ENCODE data around the gene ARSJ. TPM values are rescaled to one million over a fixed set of nuclear protein-coding genes. Genes with fewer than 3 reads are reported as not detected.
A peak's percentile ranks its signal among the peaks of the same experiment; 100 is the strongest.

ARSJ gene
- polyA plus RNA-seq, 1 donor from 2014 or later, result not detected

GRCh38 chr4:113919611-113920010, 59.8 kb downstream of the ARSJ start:
- H3K36me3 Mint-ChIP-seq, result no peaks in the 10 kb centered on the region
- no peaks in the 10 kb centered on the region for H3K4me1 Mint-ChIP-seq
- peaks cover 0 to 2% (median 0%) of the 10 kb centered on the region in 3 donors for H3K9me3 Mint-ChIP-seq
- H3K27me3 Mint-ChIP-seq, result no peaks in the 10 kb centered on the region
- H3K27ac Mint-ChIP-seq, result no peak overlapping the region
- no peak overlapping the region for H3K4me3 Mint-ChIP-seq

GRCh38 chr4:113919145-113919544, 60.3 kb downstream of the ARSJ start:
- no peaks in the 10 kb centered on the region for H3K36me3 Mint-ChIP-seq

GRCh38 chr4:113908829-113909228, 70.6 kb downstream of the ARSJ start:
- Mint-ChIP-seq H3K4me3 (no peak overlapping the region), H3K36me3 (no peaks in the 10 kb centered on the region), H3K27me3 (no peaks in the 10 kb centered on the region), H3K27ac (no peak overlapping the region), H3K9me3 (no peaks in the 10 kb centered on the region), H3K4me1 (no peaks in the 10 kb centered on the region)

More at GRCh38 chr4:113919145-113919544, 60.3 kb downstream of the ARSJ start:
- no peaks in the 10 kb centered on the region for H3K27me3 Mint-ChIP-seq
- H3K4me1 Mint-ChIP-seq, result no peaks in the 10 kb centered on the region
- peaks cover 0 to 2% (median 0%) of the 10 kb centered on the region in 3 donors for H3K9me3 Mint-ChIP-seq
- no peak overlapping the region for H3K4me3 Mint-ChIP-seq
- no peak overlapping the region for H3K27ac Mint-ChIP-seq

- Mint-ChIP-seq H3K9me3 (no peaks in the 10 kb centered on the region), H3K4me3 (no peak overlapping the region), H3K36me3 (no peaks in the 10 kb centered on the region), H3K27me3 (no peaks in the 10 kb centered on the region), H3K27ac (no peak overlapping the region), H3K4me1 (no peaks in the 10 kb centered on the region)
Observed at GRCh38 chr4:113907559-113907958, 71.9 kb downstream of the ARSJ start.

- Mint-ChIP-seq H3K4me3 (no peak overlapping the region), H3K27ac (no peak overlapping the region), H3K36me3 (no peaks in the 10 kb centered on the region), H3K9me3 (no peaks in the 10 kb centered on the region), H3K27me3 (no peaks in the 10 kb centered on the region), H3K4me1 (peaks cover 0 to 3% (median 2%) of the 10 kb centered on the region in 3 donors)
Observed at GRCh38 chr4:113905301-113905700, 74.1 kb downstream of the ARSJ start.

- Mint-ChIP-seq H3K9me3 (no peaks in the 10 kb centered on the region), H3K4me1 (peaks cover 2 to 3% (median 3%) of the 10 kb centered on the region in 3 donors), H3K27ac (no peak overlapping the region), H3K27me3 (no peaks in the 10 kb centered on the region), H3K4me3 (no peak overlapping the region), H3K36me3 (no peaks in the 10 kb centered on the region)
Observed at GRCh38 chr4:113904877-113905276, 74.6 kb downstream of the ARSJ start.

GRCh38 chr4:113901994-113902787, 77.3 kb downstream of the ARSJ start:
- Mint-ChIP-seq H3K36me3 (no peaks in the 10 kb centered on the region), H3K9me3 (no peaks in the 10 kb centered on the region), H3K4me3 (no peak overlapping the region), H3K4me1 (peaks cover 6 to 13% (median 13%) of the 10 kb centered on the region in 3 donors), H3K27ac (peak overlapping the region in 1 of 3 donors; percentile 69), H3K27me3 (no peaks in the 10 kb centered on the region)

GRCh38 chr4:113899271-113900070, 80.0 kb downstream of the ARSJ start:
- peaks cover 6 to 13% (median 13%) of the 10 kb centered on the region in 3 donors for H3K4me1 Mint-ChIP-seq
- H3K27me3 Mint-ChIP-seq, result no peaks in the 10 kb centered on the region
- H3K9me3 Mint-ChIP-seq, result no peaks in the 10 kb centered on the region
- H3K36me3 Mint-ChIP-seq, result no peaks in the 10 kb centered on the region
- peak overlapping the region in 2 of 3 donors; percentile 21 to 62 for H3K27ac Mint-ChIP-seq
- no peak overlapping the region for H3K4me3 Mint-ChIP-seq

- H3K27ac Mint-ChIP-seq, result no peak overlapping the region
- no peaks in the 10 kb centered on the region for H3K36me3 Mint-ChIP-seq
- H3K4me3 Mint-ChIP-seq, result no peak overlapping the region
Observed at GRCh38 chr4:113893546-113893945, 85.9 kb downstream of the ARSJ start.

GRCh38 chr4:113888006-113888405, 91.4 kb downstream of the ARSJ start:
- no peak overlapping the region for H3K4me3 Mint-ChIP-seq
- peaks cover 1 to 6% (median 5%) of the 10 kb centered on the region in 3 donors for H3K9me3 Mint-ChIP-seq
- H3K4me1 Mint-ChIP-seq, result no peaks in the 10 kb centered on the region
- no peaks in the 10 kb centered on the region for H3K27me3 Mint-ChIP-seq
- no peak overlapping the region for H3K27ac Mint-ChIP-seq
- no peaks in the 10 kb centered on the region for H3K36me3 Mint-ChIP-seq

More at GRCh38 chr4:113893546-113893945, 85.9 kb downstream of the ARSJ start:
- Mint-ChIP-seq H3K27me3 (no peaks in the 10 kb centered on the region), H3K4me1 (no peaks in the 10 kb centered on the region), H3K9me3 (peaks cover 0 to 6% (median 5%) of the 10 kb centered on the region in 3 donors)

GRCh38 chr4:113885291-113885690, 94.2 kb downstream of the ARSJ start:
- Mint-ChIP-seq H3K27ac (no peak overlapping the region), H3K4me1 (no peaks in the 10 kb centered on the region), H3K4me3 (no peak overlapping the region), H3K9me3 (peaks cover 1 to 6% (median 2%) of the 10 kb centered on the region in 3 donors), H3K36me3 (no peaks in the 10 kb centered on the region), H3K27me3 (no peaks in the 10 kb centered on the region)

- H3K4me3 Mint-ChIP-seq, result no peak overlapping the region
- H3K27ac Mint-ChIP-seq, result no peak overlapping the region
- no peaks in the 10 kb centered on the region for H3K27me3 Mint-ChIP-seq
- no peaks in the 10 kb centered on the region for H3K4me1 Mint-ChIP-seq
- H3K36me3 Mint-ChIP-seq, result no peaks in the 10 kb centered on the region
- H3K9me3 Mint-ChIP-seq, result peaks cover under 1 to 2% (median 1%) of the 10 kb centered on the region in 3 donors
Observed at GRCh38 chr4:113884655-113885054, 94.8 kb downstream of the ARSJ start.

- peaks cover 0 to 1% (median 0%) of the 10 kb centered on the region in 3 donors for H3K9me3 Mint-ChIP-seq
Observed at GRCh38 chr4:113882668-113883067, 96.8 kb downstream of the ARSJ start.

GRCh38 chr4:113881256-113881655, 98.2 kb downstream of the ARSJ start:
- Mint-ChIP-seq H3K27me3 (no peaks in the 10 kb centered on the region), H3K4me1 (no peaks in the 10 kb centered on the region), H3K9me3 (peaks cover 0 to 1% (median 0%) of the 10 kb centered on the region in 3 donors), H3K36me3 (no peaks in the 10 kb centered on the region), H3K27ac (no peak overlapping the region), H3K4me3 (no peak overlapping the region)

More at GRCh38 chr4:113882668-113883067, 96.8 kb downstream of the ARSJ start:
- no peaks in the 10 kb centered on the region for H3K36me3 Mint-ChIP-seq
- no peaks in the 10 kb centered on the region for H3K27me3 Mint-ChIP-seq
- H3K4me1 Mint-ChIP-seq, result no peaks in the 10 kb centered on the region
- H3K4me3 Mint-ChIP-seq, result no peak overlapping the region
- no peak overlapping the region for H3K27ac Mint-ChIP-seq

Measured in IgD-negative memory B cell (primary cell).